ENCODE measurements around the gene BRAP. TPM values are rescaled to one million over a fixed set of nuclear protein-coding genes. Genes with fewer than 3 reads are reported as not detected.
A peak's percentile ranks its signal among the peaks of the same experiment; 100 is the strongest.
"Not testable (repeated sequence)": the region's sequence is repeated elsewhere in the genome, so short reads cannot be mapped to it uniquely, and the experiment has no call there.

Gene BRAP
- polyA plus RNA-seq (2013, experiment 1 of 2; ENCODE audit: insufficient read length) = 12.2 TPM
- 12.1 TPM for polyA plus RNA-seq (2013, experiment 2 of 2; ENCODE audit: insufficient read length)

- DNase-seq = peak; percentile 93
Measured at GRCh38 chr12:111685811-111686573, at the start of gene BRAP, which contains the start of gene ACAD10. Gene BRAP (minus strand): TSS chr12:111685956. CDS start chr12:111685792, 164 bp downstream. Gene ACAD10 (plus strand): TSS chr12:111686053. CDS start chr12:111692710, 6,657 bp downstream.

GRCh38 chr12:111733340-111733915, 47.7 kb upstream of the BRAP start:
- no peak for DNase-seq

GRCh38 chr12:111732786-111733185, 47.0 kb upstream of the BRAP start:
- no peak for DNase-seq

GRCh38 chr12:111730420-111730819, 44.7 kb upstream of the BRAP start:
- no peak for DNase-seq

GRCh38 chr12:111728795-111729194, 43.0 kb upstream of the BRAP start:
- DNase-seq = no peak

- DNase-seq = not testable (repeated sequence)
Measured at GRCh38 chr12:111723646-111724360, 38.0 kb upstream of the BRAP start.

GRCh38 chr12:111720457-111720856, 34.7 kb upstream of the BRAP start:
- no peak for DNase-seq

- not testable (repeated sequence) for DNase-seq
Measured at GRCh38 chr12:111719316-111719715, 33.6 kb upstream of the BRAP start.

GRCh38 chr12:111715279-111715678, 29.5 kb upstream of the BRAP start:
- DNase-seq = no peak

- DNase-seq = no peak
Measured at GRCh38 chr12:111706145-111706544, 20.4 kb upstream of the BRAP start.

- DNase-seq = no peak
Measured at GRCh38 chr12:111705672-111706071, 19.9 kb upstream of the BRAP start.

- DNase-seq = no peak
Measured at GRCh38 chr12:111699962-111700361, 14.2 kb upstream of the BRAP start.

- DNase-seq = no peak
Measured at GRCh38 chr12:111693818-111694217, 8.1 kb upstream of the BRAP start.

GRCh38 chr12:111692575-111693210, 6.9 kb upstream of the BRAP start:
- no peak for DNase-seq

GRCh38 chr12:111691262-111691661, 5.5 kb upstream of the BRAP start:
- no peak for DNase-seq

- DNase-seq = no peak
Measured at GRCh38 chr12:111687952-111688351, 2.2 kb upstream of the BRAP start.

GRCh38 chr12:111687255-111687654, 1.5 kb upstream of the BRAP start:
- no peak for DNase-seq

- no peak for DNase-seq
Measured at GRCh38 chr12:111686574-111687105, 884 bp upstream of the BRAP start.

GRCh38 chr12:111685322-111685810, 390 bp downstream of the BRAP start:
- DNase-seq = no peak

GRCh38 chr12:111684485-111685198, 1.1 kb downstream of the BRAP start:
- not testable (repeated sequence) for DNase-seq

- no peak for DNase-seq
Measured at GRCh38 chr12:111677186-111677585, 8.6 kb downstream of the BRAP start.

GRCh38 chr12:111673503-111673902, 12.3 kb downstream of the BRAP start:
- peak; percentile 35 for DNase-seq

All from fibroblast of skin of back (primary cell).